ENCODE data around the gene CHRNA5. TPM values are rescaled to one million over a fixed set of nuclear protein-coding genes. Genes with fewer than 3 reads are reported as not detected.
A peak's percentile ranks its signal among the peaks of the same experiment; 100 is the strongest.

Gene CHRNA5
- total RNA-seq, 2 donors from 2014 or later = 0.22 to 0.59 TPM

- no peak for DNase-seq (ENCODE audit: low spot score)
- no peaks in the 10 kb centered on the region for H3K27me3 ChIP-seq
- TF ChIP-seq CTCF (IDR thresholded peaks at IDR 0.05) = no peak
- H3K36me3 ChIP-seq = no peaks in the 10 kb centered on the region
- no peaks in the 10 kb centered on the region for H3K9me3 ChIP-seq
- H3K27ac ChIP-seq = no peak overlapping the region
- H3K4me1 ChIP-seq = peaks cover 0 to 17% of the 10 kb centered on the region in 2 donors
- no peak overlapping the region for H3K4me3 ChIP-seq
Measured at GRCh38 chr15:78561490-78561889, 3.8 kb upstream of the CHRNA5 start.

- DNase-seq (ENCODE audit: low spot score) = no peak
- no peak overlapping the region for H3K27ac ChIP-seq
- no peaks in the 10 kb centered on the region for H3K36me3 ChIP-seq
- no peaks in the 10 kb centered on the region for H3K9me3 ChIP-seq
- no peaks in the 10 kb centered on the region for H3K27me3 ChIP-seq
- H3K4me3 ChIP-seq = no peak overlapping the region
- peaks cover 0 to 17% of the 10 kb centered on the region in 2 donors for H3K4me1 ChIP-seq
- TF ChIP-seq CTCF (IDR thresholded peaks at IDR 0.05) = no peak
Measured at GRCh38 chr15:78563092-78563491, 2.2 kb upstream of the CHRNA5 start.

GRCh38 chr15:78564743-78565096 is 600 bp upstream of the CHRNA5 start:
- no peak for TF ChIP-seq CTCF (IDR thresholded peaks at IDR 0.05)
- no peaks in the 10 kb centered on the region for H3K27me3 ChIP-seq
- no peaks in the 10 kb centered on the region for H3K9me3 ChIP-seq
- no peaks in the 10 kb centered on the region for H3K36me3 ChIP-seq
- no peak overlapping the region for H3K27ac ChIP-seq
- H3K4me3 ChIP-seq = peak overlapping the region in 1 of 2 donors; percentile 62
- DNase-seq (ENCODE audit: low spot score) = no peak
- peaks cover 0 to 17% of the 10 kb centered on the region in 2 donors for H3K4me1 ChIP-seq

GRCh38 chr15:78565951-78566774 is 843 bp downstream of the CHRNA5 start:
- Histone ChIP-seq H3K4me3 (peak overlapping the region; percentile 43 to 62), H3K36me3 (no peaks in the 10 kb centered on the region), H3K27me3 (no peaks in the 10 kb centered on the region), H3K9me3 (no peaks in the 10 kb centered on the region), H3K4me1 (peaks cover 0 to 17% of the 10 kb centered on the region in 2 donors), H3K27ac (no peak overlapping the region)
- DNase-seq (ENCODE audit: low spot score) = no peak
- no peak for TF ChIP-seq CTCF (IDR thresholded peaks at IDR 0.05)

- Histone ChIP-seq H3K27me3 (no peaks in the 10 kb centered on the region), H3K36me3 (no peaks in the 10 kb centered on the region), H3K9me3 (no peaks in the 10 kb centered on the region), H3K27ac (no peak overlapping the region), H3K4me1 (peaks cover 0 to 17% of the 10 kb centered on the region in 2 donors), H3K4me3 (no peak overlapping the region)
- TF ChIP-seq CTCF (IDR thresholded peaks at IDR 0.05) = no peak
- no peak for DNase-seq (ENCODE audit: low spot score)
Measured at GRCh38 chr15:78567531-78567930, 2.2 kb downstream of the CHRNA5 start.

GRCh38 chr15:78570710-78571109 is 5.4 kb downstream of the CHRNA5 start:
- Histone ChIP-seq H3K4me1 (peaks cover 0 to 7% of the 10 kb centered on the region in 2 donors), H3K27me3 (no peaks in the 10 kb centered on the region), H3K4me3 (no peak overlapping the region), H3K36me3 (no peaks in the 10 kb centered on the region), H3K27ac (no peak overlapping the region), H3K9me3 (no peaks in the 10 kb centered on the region)
- TF ChIP-seq CTCF (IDR thresholded peaks at IDR 0.05) = no peak
- DNase-seq (ENCODE audit: low spot score) = no peak

Data from right atrium auricular region (tissue), 2 donors.